Activated CD4-positive, alpha-beta T cell treated with anti-CD3 and anti-CD28 coated beads for 24 hours (primary cell): ENCODE measurements around the gene PGP.

ENCODE experiments used
- DNase-seq, 2 donors: peaks; one replicate each; pipeline ENCODE4 v3.0.0-alpha.2; 2020; ENCODE audit warnings: low read depth in 2 of 2

The PGP gene

DNA sequence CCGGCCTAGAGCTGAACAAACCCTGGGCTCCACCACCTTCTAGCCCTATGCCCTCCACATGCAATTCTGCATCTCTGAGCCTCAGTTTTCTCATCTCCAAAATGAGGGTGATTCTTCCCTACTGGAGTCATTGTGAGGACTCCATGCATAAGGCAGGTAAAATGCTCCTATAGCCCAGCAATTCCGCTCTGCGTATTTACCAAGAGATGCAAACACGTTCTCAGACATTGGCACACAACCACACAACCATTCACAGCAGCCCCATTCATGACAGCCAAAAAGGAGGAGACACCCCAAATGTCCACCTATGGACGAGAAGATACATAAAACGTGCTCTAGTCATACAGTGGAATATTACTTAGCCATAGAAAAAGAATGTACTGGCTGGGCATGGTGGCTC, 14.3 kb downstream of the PGP start:
- no peak for DNase-seq

DNA sequence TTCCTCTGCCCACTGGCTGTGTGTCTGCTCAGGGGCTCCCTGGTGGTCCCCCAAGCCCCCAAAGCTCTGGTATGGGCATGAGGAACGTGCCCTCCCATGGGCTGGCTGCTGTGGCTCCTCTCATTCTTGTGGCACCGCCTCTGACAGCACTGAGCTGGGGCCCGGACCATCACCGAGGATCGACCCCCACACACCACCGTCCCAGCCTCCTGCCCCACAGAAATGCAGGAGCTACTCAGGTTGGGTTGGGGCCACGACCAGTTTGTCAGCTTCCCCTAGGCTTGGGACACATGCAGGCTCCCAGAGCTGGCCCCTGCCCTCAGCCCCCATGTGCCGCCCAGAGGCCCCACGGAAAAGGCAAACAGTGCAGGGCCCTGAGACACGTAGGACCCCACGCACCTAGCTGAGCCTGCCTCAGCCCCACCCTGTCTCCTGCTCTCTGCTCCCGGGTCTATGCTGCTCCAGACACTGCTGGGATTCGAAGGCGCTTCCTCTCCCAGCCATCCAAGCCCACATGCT, 15.0 kb downstream of the PGP start:
- no peak for DNase-seq

DNA sequence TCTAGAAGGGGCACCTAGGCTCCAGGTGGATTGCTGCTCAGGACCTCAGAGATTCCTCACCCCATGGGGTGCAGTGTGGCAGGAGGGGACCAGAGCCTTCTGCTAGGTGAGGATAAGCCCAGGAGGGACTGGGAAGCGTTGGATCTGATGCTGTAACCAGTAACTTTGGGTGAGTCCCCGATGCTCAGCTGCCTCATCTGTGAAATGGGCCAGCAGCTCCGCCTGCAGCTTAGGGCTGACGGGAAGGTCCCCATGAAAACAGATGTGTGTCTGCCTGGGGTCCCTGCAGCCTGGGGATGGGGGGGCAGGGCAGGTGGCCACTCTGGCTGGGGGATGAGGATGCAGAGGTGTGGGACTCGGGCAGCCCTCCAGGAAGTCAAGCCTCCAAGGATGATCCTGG, 15.5 kb downstream of the PGP start:
- DNase-seq, result no peak

DNA sequence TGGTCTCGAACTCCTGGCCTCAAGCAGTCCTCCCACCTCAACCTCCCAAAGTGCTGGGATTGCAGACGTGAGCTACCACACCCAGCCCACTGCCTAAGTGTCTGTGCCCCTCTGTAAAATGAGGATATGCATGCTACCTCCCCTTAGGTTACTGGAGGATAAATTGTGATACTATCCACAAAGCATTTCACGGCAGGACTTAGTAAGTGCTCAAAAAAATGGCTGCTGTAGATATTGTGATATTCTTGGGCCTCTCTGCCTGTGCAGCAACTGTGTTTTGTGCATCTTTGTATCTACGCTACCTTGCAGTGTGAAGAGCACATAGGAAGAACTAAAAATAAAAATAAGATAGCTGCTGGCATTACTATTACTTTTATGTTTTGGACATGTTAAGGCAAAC, 16.4 kb downstream of the PGP start:
- no peak for DNase-seq

DNA sequence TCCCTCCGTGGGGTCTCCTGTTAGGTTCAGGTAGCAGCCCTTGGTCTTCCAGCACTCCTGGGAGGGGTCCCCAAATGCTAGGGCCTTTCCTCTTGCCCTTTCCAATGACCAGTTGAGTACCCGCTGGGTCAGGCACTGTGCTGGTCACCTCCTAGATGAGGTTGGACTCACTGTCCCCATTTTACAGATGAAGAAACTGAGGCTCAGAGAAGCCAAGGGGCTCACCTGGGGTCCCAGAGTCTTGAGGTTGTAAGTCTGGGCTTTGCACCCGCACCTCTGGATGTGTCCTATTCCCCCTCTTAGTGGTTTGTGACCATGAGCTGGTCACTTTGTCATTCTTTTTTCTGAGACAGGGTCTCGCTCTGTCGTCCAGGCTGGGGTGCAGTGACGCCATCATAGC, 16.9 kb downstream of the PGP start:
- no peak for DNase-seq

DNA sequence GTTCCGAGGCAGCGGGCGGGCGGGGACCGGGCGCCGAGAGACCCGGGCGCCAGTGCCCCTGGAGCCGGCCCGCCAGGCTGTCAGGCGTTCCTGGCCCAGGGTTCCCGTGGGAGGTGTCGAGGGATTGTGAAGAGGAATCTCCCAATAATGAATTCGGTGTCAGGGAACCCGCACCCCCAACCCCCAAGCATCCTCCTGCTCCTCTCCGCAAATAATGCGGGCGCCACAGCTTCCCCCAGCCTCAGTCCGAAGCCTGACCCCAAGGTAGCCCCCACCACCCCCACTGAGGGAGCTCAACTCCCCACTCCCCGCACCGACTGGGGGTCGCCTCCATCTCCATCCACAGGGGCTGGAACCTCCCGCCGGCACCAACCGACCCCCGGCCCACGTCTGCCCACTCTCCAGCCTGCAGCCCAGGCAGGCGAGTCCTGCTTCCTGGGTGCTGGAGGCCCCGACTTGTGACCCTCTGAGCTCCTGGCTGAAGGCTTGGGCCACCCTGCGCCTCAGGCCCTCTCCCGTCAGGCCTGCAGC, 17.6 kb downstream of the PGP start:
- DNase-seq, result no peak

DNA sequence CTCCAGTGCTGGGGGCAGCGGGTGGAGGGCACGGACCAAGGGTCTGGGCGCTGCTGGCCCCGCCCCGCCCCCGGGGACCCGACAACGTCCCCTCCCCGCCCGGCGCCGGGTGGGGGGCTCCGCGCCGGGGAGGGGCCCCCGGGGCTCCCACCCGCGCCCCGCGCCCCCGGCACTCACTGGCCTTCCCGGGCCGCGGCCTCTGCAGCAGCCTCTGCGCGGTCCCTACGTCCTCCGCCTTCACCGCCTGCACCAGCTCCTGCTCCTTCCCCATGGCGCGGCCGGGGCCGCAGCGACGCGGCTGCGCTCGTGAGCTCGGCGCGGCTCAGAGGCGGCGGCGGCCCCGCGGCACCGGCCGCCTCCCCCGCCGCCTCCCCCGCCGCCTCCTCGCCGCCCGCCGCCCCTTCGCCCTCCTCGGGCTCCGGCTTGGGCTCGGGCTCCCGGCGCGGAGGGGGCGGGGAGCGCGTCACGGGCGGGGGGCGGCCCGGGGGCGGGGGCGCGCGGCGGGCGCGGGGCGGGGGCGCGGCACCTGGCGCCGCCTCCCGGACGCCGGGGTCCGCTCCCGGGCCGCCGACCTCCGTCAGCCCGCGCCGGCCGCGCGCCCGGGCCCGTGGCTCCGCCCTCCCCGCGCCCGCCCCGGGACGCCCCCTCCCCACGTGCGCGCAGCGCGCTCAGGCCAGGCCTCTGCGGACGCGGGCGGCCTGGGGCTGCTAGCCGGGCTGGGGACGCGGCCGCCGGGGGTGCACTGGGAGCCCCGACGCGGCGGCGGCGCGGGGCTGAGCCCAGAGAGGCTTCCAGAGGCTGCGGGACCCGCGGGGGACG, 18.3 kb downstream of the PGP start, which contains the start of gene CASKIN1:
TSS of gene CASKIN1 (minus strand) at position 444 of the 819 bp plus-strand sequence. CDS start at position 271, 173 bp downstream.
- DNase-seq, result no peak

DNA sequence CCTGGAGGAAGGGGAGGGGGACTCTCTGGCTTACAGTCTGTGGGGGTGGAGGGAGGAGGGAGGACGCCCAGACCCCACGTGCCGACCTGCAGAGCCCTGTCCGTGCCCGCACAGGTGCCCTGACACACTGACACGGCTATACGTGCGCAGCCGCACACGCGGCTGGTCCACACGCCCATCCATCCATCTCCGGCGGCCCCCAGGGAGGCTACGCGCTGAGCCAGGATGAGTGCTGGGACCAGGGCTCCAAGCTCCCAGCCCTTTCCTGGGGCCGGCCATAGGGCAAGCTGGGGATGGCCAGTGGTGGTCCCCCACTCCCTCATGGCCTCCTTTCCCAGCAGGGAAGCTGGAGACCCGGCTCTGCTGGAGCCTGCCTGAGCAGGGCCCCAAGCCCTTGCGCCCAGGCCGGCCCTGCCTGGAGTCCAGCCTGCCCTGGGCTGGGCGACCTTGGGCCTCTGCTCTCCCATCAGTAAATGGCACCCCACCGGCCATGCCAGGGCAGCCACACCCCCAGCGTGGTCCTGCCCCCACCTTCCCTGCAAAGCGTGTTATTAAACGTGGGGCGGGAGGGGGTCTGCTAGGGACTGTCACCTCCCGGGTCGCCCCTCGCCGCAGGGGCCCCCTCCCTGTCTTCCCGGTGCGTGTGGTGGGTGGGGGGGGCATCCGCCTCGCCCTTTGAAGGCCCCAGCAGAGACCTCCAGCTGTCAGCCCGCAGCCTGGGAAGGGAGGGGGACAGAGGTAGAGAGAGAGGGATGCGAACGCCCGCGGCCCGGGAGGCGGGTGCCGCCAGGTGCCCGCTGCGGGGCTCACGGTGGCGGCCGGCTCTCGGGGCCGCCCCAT, 19.1 kb downstream of the PGP start:
- no peak for DNase-seq

DNA sequence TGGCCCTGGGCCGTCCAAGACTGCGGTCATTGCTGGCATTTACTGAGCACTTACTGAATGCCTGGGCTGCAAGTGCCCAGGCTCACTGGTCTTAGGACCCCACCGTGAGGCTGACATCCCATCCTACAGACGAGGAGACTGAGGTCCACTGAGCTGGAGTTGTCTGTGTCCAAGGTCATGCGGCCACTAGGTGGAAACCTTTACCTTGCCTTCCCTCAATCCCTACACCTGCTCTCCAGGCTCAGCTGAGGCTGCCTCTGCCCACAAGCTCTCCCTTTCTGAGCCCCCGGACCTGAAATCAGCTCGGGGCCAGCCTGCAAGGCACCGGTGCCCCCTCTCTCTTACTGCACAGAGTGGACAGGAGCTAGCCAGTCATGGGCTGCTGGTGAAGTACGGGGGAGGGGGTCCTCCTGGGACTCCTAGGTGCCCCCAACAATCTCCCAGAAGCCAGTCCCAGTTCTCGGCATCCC, 19.8 kb downstream of the PGP start:
- no peak for DNase-seq

DNA sequence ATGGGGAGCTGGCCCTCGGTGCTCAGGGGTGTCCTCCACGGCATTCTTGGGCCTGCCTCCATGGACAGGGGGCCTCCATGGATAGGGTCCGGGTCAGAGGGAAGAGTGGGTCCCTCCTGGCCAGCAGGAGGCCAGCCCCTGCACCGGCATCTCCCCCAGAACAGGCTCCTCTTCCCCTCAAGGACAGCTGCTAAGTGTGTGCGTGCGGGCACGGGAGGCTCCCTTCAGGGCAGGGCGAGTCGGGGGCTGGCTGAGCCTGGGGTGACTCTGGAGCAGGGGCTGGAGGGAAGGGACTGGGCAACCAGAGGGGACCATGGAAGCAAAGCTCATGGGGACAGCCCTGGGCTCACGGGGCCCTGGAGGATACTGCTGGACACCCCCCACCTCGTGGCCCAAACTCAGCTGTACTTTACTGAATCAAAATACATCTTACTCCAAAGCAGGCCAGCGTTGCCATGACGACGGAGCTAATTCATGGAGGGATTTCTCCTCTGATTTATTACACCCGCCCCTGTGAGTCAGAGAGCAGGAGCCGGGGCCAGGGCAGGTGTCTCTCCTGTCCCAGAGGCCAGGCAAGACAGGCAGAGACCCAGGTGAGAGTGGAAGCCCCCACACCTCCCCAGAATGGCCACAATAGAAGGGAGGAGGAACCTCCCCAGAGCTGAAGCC, 20.3 kb downstream of the PGP start:
- DNase-seq, result no peak

DNA sequence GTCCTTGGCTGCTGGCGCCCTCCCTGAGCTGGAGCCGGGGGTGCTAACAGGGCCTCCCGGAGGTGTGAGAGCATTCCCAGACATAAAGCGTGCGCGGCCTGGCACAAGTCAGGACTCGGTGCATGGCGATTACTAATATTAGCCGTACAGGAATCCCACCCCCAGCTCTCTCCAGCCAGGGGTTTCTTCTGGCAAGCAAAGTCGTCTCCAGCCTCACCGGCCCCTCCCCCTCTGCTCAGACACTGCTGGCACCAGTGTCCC, 23.3 kb downstream of the PGP start:
- DNase-seq, result no peak

DNA sequence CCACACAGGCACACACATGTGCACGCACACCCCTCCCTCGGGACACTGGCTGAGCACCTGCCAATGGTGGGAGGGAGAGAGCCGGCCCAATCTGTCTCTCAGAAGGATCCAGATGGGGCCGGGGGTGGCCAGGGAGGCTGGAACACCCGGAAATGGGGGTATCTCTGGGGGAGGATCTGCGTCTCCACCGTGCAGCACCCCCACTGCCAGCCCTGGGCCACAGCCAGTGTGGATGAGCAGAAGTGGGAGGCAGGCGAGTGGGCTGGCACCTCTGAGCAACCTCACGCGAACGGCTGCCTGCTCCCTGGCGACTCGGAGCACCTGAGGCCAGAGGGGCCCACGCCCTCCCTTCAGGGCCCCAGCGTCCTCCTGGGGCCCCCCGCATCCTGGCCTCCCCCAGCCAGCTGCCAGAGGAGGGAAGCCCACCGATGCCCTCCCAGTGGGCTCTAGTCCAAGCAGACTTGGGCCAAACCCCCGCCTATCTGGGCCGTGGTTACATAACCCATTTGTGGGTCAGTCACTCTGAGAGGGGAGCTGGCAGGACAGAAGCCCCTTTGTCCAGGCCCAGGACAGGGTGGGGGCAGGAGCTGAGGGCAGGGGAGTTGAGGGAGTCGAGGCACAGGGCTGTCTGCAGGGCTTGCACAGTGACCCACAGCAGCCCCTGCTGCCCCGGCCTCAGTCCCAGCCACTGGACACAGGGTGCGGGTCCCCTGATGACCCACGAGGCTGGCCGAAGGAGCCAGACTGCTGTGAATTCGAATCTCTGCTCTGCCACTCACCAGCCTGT, 23.8 kb downstream of the PGP start:
- DNase-seq, result no peak

DNA sequence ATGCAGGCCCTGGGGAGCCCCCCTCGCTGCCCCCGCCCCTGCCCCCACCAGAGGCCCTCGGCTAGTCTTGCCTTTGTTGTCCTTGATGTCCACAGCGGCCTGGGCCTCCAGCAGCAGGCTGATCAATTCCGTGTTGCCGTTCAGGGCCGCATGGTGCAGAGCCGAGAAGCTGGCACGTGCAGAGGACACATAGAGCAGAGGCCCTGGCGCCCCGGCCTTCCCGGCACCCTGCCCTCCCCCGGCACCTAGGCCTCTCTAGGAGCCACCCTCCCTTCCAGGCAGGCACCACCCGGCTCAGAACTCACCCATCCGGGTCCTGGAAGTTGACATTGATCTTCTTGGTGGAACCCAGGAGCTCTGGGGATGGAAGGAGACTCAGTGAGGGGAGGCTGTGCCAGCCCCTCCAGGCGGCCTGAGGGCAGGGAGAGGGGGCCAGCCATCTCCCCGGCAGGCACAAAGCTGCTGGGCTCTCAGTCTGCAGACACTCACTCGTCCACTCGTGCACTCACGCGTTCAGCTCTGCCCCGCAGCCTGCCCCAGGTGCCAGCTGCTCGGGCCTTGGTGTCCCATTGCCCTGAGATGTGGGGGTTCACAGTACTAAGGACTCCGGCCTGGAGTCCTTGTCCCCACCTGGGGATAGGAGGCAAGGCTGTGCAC, 24.5 kb downstream of the PGP start:
- DNase-seq, result no peak

DNA sequence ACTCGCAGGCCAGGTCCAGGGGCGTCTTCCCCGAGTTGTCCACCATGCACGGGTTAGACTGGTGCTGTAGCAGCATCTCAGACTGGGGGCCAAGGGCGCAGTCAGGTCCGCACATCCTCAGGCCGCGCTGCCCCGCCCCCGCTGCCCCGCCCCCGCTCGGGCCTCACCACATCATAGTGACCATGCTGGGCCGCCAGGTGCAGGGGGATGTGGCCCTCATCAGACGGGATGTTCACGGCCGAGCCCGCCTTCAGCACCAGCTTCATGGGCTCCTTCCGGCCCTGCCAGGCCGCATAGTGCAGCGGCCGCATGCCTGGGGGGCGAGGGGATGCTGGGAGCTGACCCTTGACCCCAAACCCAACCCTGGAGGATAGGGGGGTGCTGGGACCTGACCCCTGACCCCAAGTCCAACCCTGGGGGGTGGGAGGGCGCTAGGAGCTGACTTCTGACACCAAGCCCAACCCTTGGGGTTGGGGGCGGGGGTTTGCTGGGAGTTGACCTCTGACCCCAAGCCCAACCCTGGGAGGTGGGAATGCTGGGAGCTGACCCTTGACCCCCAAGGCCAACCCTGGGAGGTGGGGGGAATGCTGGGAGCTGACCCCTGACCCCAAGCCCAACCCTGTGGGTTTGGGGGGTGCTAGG, 25.3 kb downstream of the PGP start:
- no peak for DNase-seq

DNA sequence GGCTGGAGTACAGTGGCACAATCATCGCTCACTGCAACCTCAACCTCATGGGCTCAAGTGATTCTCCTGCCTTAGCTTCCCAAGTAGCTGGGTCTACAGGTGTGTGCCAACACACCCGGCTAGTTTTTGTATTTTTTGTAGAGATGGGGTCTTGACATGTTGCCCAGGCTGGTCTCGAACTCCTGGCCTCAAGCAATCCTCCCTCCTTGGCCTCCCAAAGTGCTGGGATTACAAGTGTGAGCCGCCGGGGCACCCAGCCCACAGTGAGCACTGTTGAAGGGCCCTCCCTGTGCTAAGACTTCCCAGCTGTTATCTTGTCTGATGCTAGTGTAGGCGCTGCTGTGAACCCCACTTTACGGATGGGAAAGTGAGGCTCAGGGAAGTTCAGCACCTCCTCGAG, 26.2 kb downstream of the PGP start:
- DNase-seq, result no peak

DNA sequence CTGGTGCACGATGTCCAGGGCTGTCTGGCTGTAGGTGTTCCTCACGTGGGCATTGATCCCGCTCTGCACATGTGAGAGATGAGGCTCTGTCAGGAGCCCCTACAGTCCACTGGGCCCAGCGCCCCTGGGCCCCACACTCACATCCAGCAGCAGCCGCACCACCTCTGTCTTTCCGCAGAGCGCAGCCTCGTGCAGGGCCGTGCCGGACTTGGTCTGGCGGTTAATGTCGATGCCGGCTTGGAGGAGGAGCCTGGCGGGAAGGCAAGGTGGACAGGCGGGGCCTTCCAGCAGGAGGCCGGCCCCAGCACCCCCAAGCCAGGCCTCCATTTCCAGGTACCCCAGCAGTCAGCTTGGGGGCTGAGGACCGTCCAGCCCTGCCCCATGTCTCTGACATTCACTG, 27.4 kb downstream of the PGP start:
- DNase-seq, result no peak

DNA sequence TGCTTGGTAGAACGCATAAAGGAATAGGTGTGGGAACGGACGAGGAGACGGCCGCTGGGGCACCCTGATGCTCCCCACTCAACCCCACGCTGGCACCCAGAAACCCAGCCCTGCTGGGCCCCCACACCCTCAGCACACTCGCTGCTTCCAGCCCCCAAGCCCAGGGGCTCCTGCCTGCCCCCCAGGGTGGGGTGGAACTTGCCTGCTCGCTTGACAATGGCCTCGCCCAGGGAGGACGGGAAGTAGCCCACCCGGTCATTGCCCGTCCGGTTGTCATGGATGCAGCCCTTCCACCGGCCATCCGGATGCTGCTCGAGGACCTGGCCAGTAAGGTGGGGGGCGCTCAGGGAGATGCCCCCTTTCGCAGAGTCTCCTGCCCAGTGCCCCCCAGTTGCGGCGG, 28.1 kb downstream of the PGP start:
- no peak for DNase-seq

DNA sequence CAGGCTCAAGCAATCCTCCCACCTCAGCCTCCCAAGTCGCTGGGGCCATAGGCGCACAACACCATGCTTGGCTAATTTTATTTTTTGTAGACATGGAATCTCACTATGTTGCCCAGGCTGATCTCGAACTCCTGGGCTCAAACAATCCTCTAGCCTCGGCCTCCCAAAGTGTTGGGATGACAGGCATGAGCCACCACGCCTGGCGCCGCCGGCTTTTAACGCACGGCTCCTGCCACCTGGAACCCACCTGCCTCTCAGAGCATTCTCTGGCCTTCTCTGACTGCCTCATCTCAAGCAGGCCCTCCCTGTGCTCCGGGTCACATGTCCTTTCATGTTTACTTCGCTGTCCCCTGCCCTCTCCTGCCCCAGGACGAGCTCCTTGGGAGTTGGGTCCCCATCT, 28.6 kb downstream of the PGP start:
- DNase-seq, result no peak

DNA sequence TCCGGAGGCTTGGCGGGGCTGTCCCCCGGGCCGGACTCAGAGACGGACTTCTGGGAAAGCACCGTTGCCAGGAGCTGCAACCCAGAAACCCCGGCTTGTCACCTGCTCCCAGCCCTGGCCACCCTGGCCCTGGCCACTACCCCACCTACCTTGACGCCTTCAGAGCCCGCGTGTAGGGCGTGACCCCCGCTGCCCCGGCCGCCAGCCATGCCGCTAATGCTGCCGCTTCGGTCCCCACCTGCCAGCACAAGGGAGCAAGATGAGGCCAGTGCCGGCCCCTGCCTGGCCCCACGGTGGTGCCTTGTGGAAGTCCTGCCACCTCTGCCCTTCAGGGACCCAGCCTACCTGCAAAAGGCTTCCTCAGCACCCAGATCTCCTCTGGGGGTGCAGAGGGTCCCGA, 29.7 kb downstream of the PGP start:
- no peak for DNase-seq

DNA sequence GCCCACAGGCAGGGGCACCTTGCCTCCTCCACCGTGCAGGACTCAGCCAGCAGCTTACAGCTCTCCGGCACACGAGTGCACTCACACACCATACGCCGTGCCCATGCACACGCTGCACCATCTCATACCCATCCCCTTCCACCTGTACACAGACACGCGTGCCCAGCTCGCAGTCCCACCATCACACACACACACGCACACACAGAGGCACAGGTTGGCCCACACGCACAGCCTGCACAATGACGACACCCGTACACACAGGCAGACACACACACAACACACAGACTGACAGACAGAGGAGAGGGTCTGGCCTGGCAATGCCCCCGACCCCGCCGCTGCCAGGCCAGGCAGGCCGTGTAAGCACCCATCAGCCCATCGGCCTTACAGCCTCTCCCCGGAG, 30.3 kb downstream of the PGP start:
- no peak for DNase-seq
